SK-N-SH treated with all-trans-retinoic acid at 6 μM for 48 hours (cell line): ENCODE data around the gene NPB.

ENCODE experiments used
- ATAC-seq: fragments of 200-7000 bp; cut with Tn5 transposase; 3 replicates; pipeline ENCODE4 v1.9.1; 2020; ENCODE audit warnings: mild to moderate bottlenecking, moderate library complexity
- BACH2 ChIP-seq: fragments of 250-450 bp; sonication (Bioruptor Pico); IDR thresholded peaks from 2 replicates; pipeline ENCODE4 v1.9.0; 2021; ENCODE audit warnings: mild to moderate bottlenecking, borderline replicate concordance
- CREB5 ChIP-seq: fragments of 250-450 bp; sonication (Bioruptor Pico); IDR thresholded peaks from 2 replicates; pipeline ENCODE4 v1.5.1; 2020; ENCODE audit warnings: low read depth, mild to moderate bottlenecking, moderate library complexity
- CSDC2 ChIP-seq: fragments of 250-450 bp; sonication (Bioruptor Pico); IDR thresholded peaks from 2 replicates; pipeline ENCODE4 v1.5.0; 2020; ENCODE audit warnings: mild to moderate bottlenecking, moderate library complexity
- CSRNP3 ChIP-seq: fragments of 250-450 bp; sonication (Bioruptor Pico); IDR thresholded peaks from 2 replicates; pipeline ENCODE4 v1.5.1; 2021; ENCODE audit warnings: mild to moderate bottlenecking, moderate library complexity
- ESRRG ChIP-seq: fragments of 250-450 bp; sonication (Bioruptor Pico); IDR thresholded peaks from 2 replicates; pipeline ENCODE4 v1.6.1; 2021; ENCODE audit warnings: mild to moderate bottlenecking
- GLIS3 ChIP-seq: fragments of 250-450 bp; sonication (Bioruptor Pico); IDR thresholded peaks from 2 replicates; pipeline ENCODE4 v1.5.0; 2020; ENCODE audit warnings: mild to moderate bottlenecking, moderate library complexity
- ISL1 ChIP-seq: fragments of 250-450 bp; sonication (Bioruptor Pico); IDR thresholded peaks from 2 replicates; pipeline ENCODE4 v2.1.2; 2022; ENCODE audit warnings: mild to moderate bottlenecking, moderate library complexity
- OSR1 ChIP-seq: fragments of 250-450 bp; sonication (Bioruptor Pico); IDR thresholded peaks from 2 replicates; pipeline ENCODE4 v1.8.0; 2022; ENCODE audit warnings: moderate library complexity, mild to moderate bottlenecking, inconsistent platforms
- POU6F1 ChIP-seq: fragments of 250-450 bp; sonication (Bioruptor Pico); IDR thresholded peaks from 2 replicates; pipeline ENCODE4 v1.8.0; 2021; ENCODE audit warnings: low read depth, mild to moderate bottlenecking, moderate library complexity, borderline replicate concordance
- PPARA ChIP-seq: fragments of 250-450 bp; sonication (Bioruptor Pico); IDR thresholded peaks from 2 replicates; pipeline ENCODE4 v1.5.0; 2020; ENCODE audit warnings: mild to moderate bottlenecking, borderline replicate concordance
- RARB ChIP-seq: fragments of 250-450 bp; sonication (Bioruptor Pico); IDR thresholded peaks from 2 replicates; pipeline ENCODE4 v1.8.0; 2021; ENCODE audit warnings: mild to moderate bottlenecking, moderate library complexity
- SNAI2 ChIP-seq: fragments of 250-450 bp; sonication (Bioruptor Pico); IDR thresholded peaks from 2 replicates; pipeline ENCODE4 v1.5.0; 2020; ENCODE audit warnings: mild to moderate bottlenecking, moderate library complexity
- TCF4 ChIP-seq: fragments of 250-450 bp; sonication (Bioruptor Pico); IDR thresholded peaks from 2 replicates; pipeline ENCODE4 v1.8.0; 2021; ENCODE audit warnings: mild to moderate bottlenecking, moderate library complexity, borderline replicate concordance
- TOX ChIP-seq: fragments of 250-450 bp; sonication (Bioruptor Pico); IDR thresholded peaks from 2 replicates; pipeline ENCODE4 v1.8.0; 2021; ENCODE audit warnings: mild to moderate bottlenecking, moderate library complexity, borderline replicate concordance
- TSHZ2 ChIP-seq: fragments of 250-450 bp; sonication (Bioruptor Pico); IDR thresholded peaks from 2 replicates; pipeline ENCODE4 v1.5.0; 2020; ENCODE audit warnings: mild to moderate bottlenecking, moderate library complexity
- ZFP3 ChIP-seq: fragments of 250-450 bp; sonication (Bioruptor Pico); IDR thresholded peaks from 2 replicates; pipeline ENCODE4 v1.5.0; 2020; ENCODE audit warnings: mild to moderate bottlenecking, moderate library complexity
- ZFP30 ChIP-seq: fragments of 450-650 bp; formaldehyde crosslinking; IDR thresholded peaks from 2 replicates; pipeline ENCODE4 v1.5.0; 2022; ENCODE audit warnings: mild to moderate bottlenecking, moderate library complexity
- ZNF565 ChIP-seq: fragments of 450-650 bp; formaldehyde crosslinking; conservative IDR thresholded peaks from 2 replicates; pipeline ENCODE4 v1.5.0; 2020; ENCODE audit warnings: low read depth, mild to moderate bottlenecking, moderate library complexity
- ZNF70 ChIP-seq: fragments of 450-650 bp; formaldehyde crosslinking; IDR thresholded peaks from 2 replicates; pipeline ENCODE4 v1.5.0; 2020; ENCODE audit warnings: mild to moderate bottlenecking, moderate library complexity
- ZNF8 ChIP-seq: fragments of 450-650 bp; formaldehyde crosslinking; IDR thresholded peaks from 2 replicates; pipeline ENCODE4 v1.5.0; 2020; ENCODE audit warnings: mild to moderate bottlenecking, moderate library complexity

Gene NPB

GRCh38 chr17:81870981-81871386, 31.1 kb upstream of the NPB start, which contains the start of gene ARHGDIA:
ARHGDIA (minus strand) TSS chr17:81871337; CDS start chr17:81869930, 1,407 bp downstream.
- peak; percentile 1; the same call in 2 of the 3 replicates for ATAC-seq

GRCh38 chr17:81871387-81872230, 30.4 kb upstream of the NPB start:
- TF ChIP-seq CREB5 (no peak), ZFP3 (CRISPR knock-in tag) (peak; percentile 84), TSHZ2 (CRISPR knock-in tag) (peak; percentile 92), BACH2 (CRISPR knock-in tag) (no peak; the same call in 1 of the 2 replicates), OSR1 (0 out of 2 replicates have a peak, but pooled peaks have one; percentile 67), TCF4 (CRISPR knock-in tag) (no peak), ZNF565 (0 out of 2 replicates have a peak, but pooled peaks have one; percentile 21), ZFP30 (CRISPR knock-in tag) (0 out of 2 replicates have a peak, but pooled peaks have one; percentile 32), SNAI2 (CRISPR knock-in tag) (peak; percentile 25; the same call in 1 of the 2 replicates), GLIS3 (CRISPR knock-in tag) (peak; percentile 27), ZNF8 (CRISPR knock-in tag) (no peak), CSDC2 (CRISPR knock-in tag) (peak; percentile 94)
- peak; percentile 11 for ATAC-seq

More at GRCh38 chr17:81870981-81871386, 31.1 kb upstream of the NPB start, which contains the start of gene ARHGDIA:
- no peak for TF ChIP-seq BACH2 (CRISPR knock-in tag)
- no peak for TF ChIP-seq POU6F1
- TF ChIP-seq ZNF8 (CRISPR knock-in tag): no peak
- no peak for TF ChIP-seq ZFP30 (CRISPR knock-in tag)
- TF ChIP-seq ZNF70: no peak
- TF ChIP-seq CSRNP3 (CRISPR knock-in tag): no peak
- TF ChIP-seq ISL1 (CRISPR knock-in tag): no peak

- no peak for ATAC-seq
- TF ChIP-seq ESRRG (CRISPR knock-in tag) (no peak), PPARA (CRISPR knock-in tag) (no peak), RARB (CRISPR knock-in tag) (no peak), CSDC2 (CRISPR knock-in tag) (no peak), ZFP3 (CRISPR knock-in tag) (no peak), POU6F1 (no peak), TSHZ2 (CRISPR knock-in tag) (no peak), TCF4 (CRISPR knock-in tag) (no peak), TOX (CRISPR knock-in tag) (no peak), BACH2 (CRISPR knock-in tag) (no peak), GLIS3 (CRISPR knock-in tag) (no peak), CSRNP3 (CRISPR knock-in tag) (no peak)
Observed at GRCh38 chr17:81877569-81877968, 24.5 kb upstream of the NPB start.
